Measurements from ENCODE around the gene TSPEAR.

The TSPEAR gene

DNA sequence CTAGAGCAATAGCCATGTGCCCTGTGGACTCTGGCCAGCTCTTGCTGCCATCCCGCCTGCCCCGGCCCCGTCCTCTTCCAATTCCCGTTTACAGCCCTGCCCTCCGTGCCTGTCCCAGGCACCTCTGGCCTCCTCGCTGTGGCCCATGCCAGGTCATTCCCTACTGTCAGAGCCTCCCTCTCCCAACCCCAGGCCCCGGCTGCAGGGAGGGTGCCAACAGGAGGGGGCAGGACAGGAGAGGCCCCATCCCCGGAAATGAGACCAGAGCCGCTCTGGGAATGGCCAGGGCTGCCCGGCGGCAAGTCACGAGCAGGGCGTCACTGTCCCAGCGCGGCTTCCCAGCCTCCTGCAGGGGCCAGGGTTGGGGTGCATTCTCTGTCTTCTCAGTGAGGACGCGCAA is 23.5 kb upstream of the TSPEAR start:
- ChIA-PET POLR2A (no interaction called here), CTCF (no interaction called here)
- no peak for TF ChIP-seq PKNOX1 (IDR thresholded peaks at IDR 0.05)
- TF ChIP-seq BHLHE40 (IDR thresholded peaks at IDR 0.05; ENCODE audit: borderline replicate concordance) = no peak
- TF ChIP-seq ZNF384 (IDR thresholded peaks at IDR 0.05) = no peak
- no peak for TF ChIP-seq L3MBTL2 (conservative IDR thresholded peaks at IDR 0.05)
- no peak for TF ChIP-seq TARDBP (IDR thresholded peaks at IDR 0.05)
- no peak for TF ChIP-seq HDGF (IDR thresholded peaks at IDR 0.05; ENCODE audit: borderline replicate concordance)
- no peak for TF ChIP-seq ELF4 (IDR thresholded peaks at IDR 0.05)
- no peak for DNase-seq (ENCODE audit: extremely low spot score)

DNA sequence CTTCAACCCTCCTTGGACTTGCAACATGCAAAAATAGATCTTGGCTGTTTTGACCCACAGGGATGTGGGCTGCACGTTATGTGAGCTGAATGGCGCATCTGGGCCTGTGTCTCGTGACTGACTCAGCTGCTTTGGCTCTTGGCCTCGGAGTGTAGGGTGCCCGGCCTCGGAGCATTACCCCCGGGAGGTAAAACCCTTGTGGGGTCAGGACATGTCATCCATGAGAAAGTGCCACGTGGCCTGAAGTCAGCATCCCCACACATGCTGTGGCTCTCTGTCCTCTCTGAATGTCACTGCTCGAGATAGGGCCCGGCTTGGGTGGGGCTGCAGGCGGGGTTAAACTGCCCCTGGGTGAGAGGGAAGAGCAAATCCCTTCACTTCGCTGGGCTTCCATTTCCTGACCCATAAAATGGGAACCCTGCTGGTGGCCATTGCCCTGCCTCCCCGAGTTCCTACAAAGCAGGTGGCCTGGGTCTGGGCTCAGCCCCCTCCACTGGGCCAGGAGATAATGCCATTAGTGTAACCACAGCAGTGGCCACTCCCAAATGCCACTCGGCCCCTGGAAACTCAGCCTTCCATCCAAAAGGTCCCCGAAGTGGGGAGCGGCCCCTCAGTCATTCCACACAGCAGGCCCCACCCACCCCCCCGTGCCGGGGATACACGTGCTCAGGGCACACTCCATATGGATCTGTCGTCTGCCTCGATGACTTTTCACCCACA is 22.8 kb upstream of the TSPEAR start:
- no peak for DNase-seq (ENCODE audit: extremely low spot score)
- TF ChIP-seq LEF1 (IDR thresholded peaks at IDR 0.05; ENCODE audit: borderline replicate concordance) = no peak
- no peak for TF ChIP-seq BHLHE40 (IDR thresholded peaks at IDR 0.05; ENCODE audit: borderline replicate concordance)
- TF ChIP-seq ARNT (IDR thresholded peaks at IDR 0.05) = no peak
- TF ChIP-seq HDGF (IDR thresholded peaks at IDR 0.05; ENCODE audit: borderline replicate concordance) = no peak
- no peak for TF ChIP-seq L3MBTL2 (conservative IDR thresholded peaks at IDR 0.05)
- no peak for TF ChIP-seq FOXM1 (IDR thresholded peaks at IDR 0.05; ENCODE audit: borderline replicate concordance)
- no peak for TF ChIP-seq ELF4 (IDR thresholded peaks at IDR 0.05)
- no peak for TF ChIP-seq FOXK2 (IDR thresholded peaks at IDR 0.05)
- no peak for TF ChIP-seq SP1 (IDR thresholded peaks at IDR 0.05)
- no peak for TF ChIP-seq CTBP1 (IDR thresholded peaks at IDR 0.05; ENCODE audit: borderline replicate concordance)
- no peak for TF ChIP-seq FOXA1 (IDR thresholded peaks at IDR 0.05)
- TF ChIP-seq TARDBP (IDR thresholded peaks at IDR 0.05) = no peak
- no peak for TF ChIP-seq NFRKB (IDR thresholded peaks at IDR 0.05)
- no peak for TF ChIP-seq PKNOX1 (IDR thresholded peaks at IDR 0.05)
- no peak for TF ChIP-seq ZNF384 (IDR thresholded peaks at IDR 0.05)
- TF ChIP-seq SUZ12 (IDR thresholded peaks at IDR 0.05) = no peak
- CTCF ChIA-PET = no interaction called here
- POLR2A ChIA-PET = no interaction called here

DNA sequence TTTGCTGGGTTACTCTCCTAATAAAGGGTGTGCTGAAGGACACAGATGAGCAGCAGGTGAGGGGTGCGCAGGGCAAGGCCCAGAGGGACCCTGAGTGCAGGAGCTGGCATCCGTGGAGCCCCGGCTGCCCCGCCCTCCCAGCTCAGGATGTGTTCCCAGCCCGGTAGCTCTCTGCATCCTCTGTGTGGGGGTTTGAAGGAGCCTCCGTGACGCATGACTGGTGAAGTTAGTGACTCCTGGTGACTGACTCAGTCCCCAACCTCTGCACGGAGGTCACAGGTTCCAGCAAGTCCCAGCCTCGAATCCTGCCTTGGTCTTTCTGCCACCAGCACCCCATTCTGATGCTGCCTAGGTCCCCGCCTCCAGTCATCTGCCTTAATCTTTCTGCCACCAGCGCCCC is 21.6 kb upstream of the TSPEAR start:
- ChIA-PET POLR2A (no interaction called here), CTCF (no interaction called here)
- TF ChIP-seq BHLHE40 (IDR thresholded peaks at IDR 0.05; ENCODE audit: borderline replicate concordance) (no peak), ZNF384 (IDR thresholded peaks at IDR 0.05) (no peak), SUZ12 (IDR thresholded peaks at IDR 0.05) (no peak), FOXK2 (IDR thresholded peaks at IDR 0.05) (no peak), CTBP1 (IDR thresholded peaks at IDR 0.05; ENCODE audit: borderline replicate concordance) (no peak), SP1 (IDR thresholded peaks at IDR 0.05) (no peak), LEF1 (IDR thresholded peaks at IDR 0.05; ENCODE audit: borderline replicate concordance) (no peak), ARNT (IDR thresholded peaks at IDR 0.05) (no peak), L3MBTL2 (conservative IDR thresholded peaks at IDR 0.05) (no peak), PKNOX1 (IDR thresholded peaks at IDR 0.05) (no peak), FOXA1 (IDR thresholded peaks at IDR 0.05) (no peak), TARDBP (IDR thresholded peaks at IDR 0.05) (no peak), NFRKB (IDR thresholded peaks at IDR 0.05) (no peak), HDGF (IDR thresholded peaks at IDR 0.05; ENCODE audit: borderline replicate concordance) (no peak), ELF4 (IDR thresholded peaks at IDR 0.05) (no peak), FOXM1 (IDR thresholded peaks at IDR 0.05; ENCODE audit: borderline replicate concordance) (no peak)
- no peak for DNase-seq (ENCODE audit: extremely low spot score)

GRCh38 chr21:44732263-44732662 is 20.9 kb upstream of the TSPEAR start:
- CTCF ChIA-PET = interaction anchor here (1.3 kb wide), 1 partner anchor 8 kb away, joined by 4 read pairs; no protein-coding TSS in a partner anchor
- POLR2A ChIA-PET = no interaction called here
- TF ChIP-seq TARDBP (IDR thresholded peaks at IDR 0.05) (no peak), CTBP1 (IDR thresholded peaks at IDR 0.05; ENCODE audit: borderline replicate concordance) (no peak), FOXM1 (IDR thresholded peaks at IDR 0.05; ENCODE audit: borderline replicate concordance) (no peak), LEF1 (IDR thresholded peaks at IDR 0.05; ENCODE audit: borderline replicate concordance) (no peak), ELF4 (IDR thresholded peaks at IDR 0.05) (no peak), FOXK2 (IDR thresholded peaks at IDR 0.05) (no peak), BHLHE40 (IDR thresholded peaks at IDR 0.05; ENCODE audit: borderline replicate concordance) (no peak), L3MBTL2 (conservative IDR thresholded peaks at IDR 0.05) (no peak), SP1 (IDR thresholded peaks at IDR 0.05) (no peak), HDGF (IDR thresholded peaks at IDR 0.05; ENCODE audit: borderline replicate concordance) (no peak), NFRKB (IDR thresholded peaks at IDR 0.05) (no peak), ARNT (IDR thresholded peaks at IDR 0.05) (no peak), FOXA1 (IDR thresholded peaks at IDR 0.05) (no peak), SUZ12 (IDR thresholded peaks at IDR 0.05) (no peak), ZNF384 (IDR thresholded peaks at IDR 0.05) (no peak), PKNOX1 (IDR thresholded peaks at IDR 0.05) (no peak)
- DNase-seq (ENCODE audit: extremely low spot score) = no peak

DNA sequence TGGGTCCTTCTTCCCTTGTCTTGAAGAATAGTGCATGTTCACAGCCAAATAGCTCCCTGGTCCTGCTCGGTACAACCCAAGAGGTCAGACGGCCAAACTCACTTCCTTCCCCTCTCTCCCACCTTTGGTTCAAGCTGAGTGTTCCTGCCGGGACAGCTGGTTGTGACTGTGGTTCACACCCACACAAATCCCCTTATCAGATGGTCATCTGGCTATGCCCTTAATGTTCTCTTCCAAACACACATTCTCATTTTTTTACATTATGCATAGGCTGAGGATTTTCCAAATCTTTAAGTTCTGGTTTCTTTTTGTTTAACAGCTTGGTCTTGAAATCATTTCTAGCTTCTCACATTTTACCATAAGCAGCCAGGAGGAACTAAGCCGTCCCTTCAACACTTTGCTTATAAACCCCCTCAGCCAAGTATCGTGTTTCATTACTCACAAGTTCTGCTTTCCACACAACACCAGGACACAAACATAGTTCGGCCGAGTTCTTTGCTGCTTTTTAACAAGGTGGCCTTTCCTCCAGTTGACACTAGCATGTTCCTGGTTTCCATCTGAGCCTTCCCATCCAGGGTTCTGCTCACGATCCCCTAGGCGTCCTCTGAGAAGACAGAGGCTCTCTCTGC is 19.7 kb upstream of the TSPEAR start:
- CTCF ChIA-PET = interaction anchor here (1.3 kb wide), 1 partner anchor 9 kb away, joined by 4 read pairs; no protein-coding TSS in a partner anchor
- DNase-seq (ENCODE audit: extremely low spot score) = no peak
- POLR2A ChIA-PET = no interaction called here
- no peak for TF ChIP-seq CTBP1 (IDR thresholded peaks at IDR 0.05; ENCODE audit: borderline replicate concordance)
- TF ChIP-seq SUZ12 (IDR thresholded peaks at IDR 0.05) = no peak
- no peak for TF ChIP-seq ARNT (IDR thresholded peaks at IDR 0.05)
- no peak for TF ChIP-seq TARDBP (IDR thresholded peaks at IDR 0.05)
- TF ChIP-seq FOXM1 (IDR thresholded peaks at IDR 0.05; ENCODE audit: borderline replicate concordance) = no peak
- TF ChIP-seq FOXK2 (IDR thresholded peaks at IDR 0.05) = no peak
- TF ChIP-seq LEF1 (IDR thresholded peaks at IDR 0.05; ENCODE audit: borderline replicate concordance) = no peak
- TF ChIP-seq BHLHE40 (IDR thresholded peaks at IDR 0.05; ENCODE audit: borderline replicate concordance) = no peak
- TF ChIP-seq NFRKB (IDR thresholded peaks at IDR 0.05) = no peak
- no peak for TF ChIP-seq L3MBTL2 (conservative IDR thresholded peaks at IDR 0.05)
- TF ChIP-seq FOXA1 (IDR thresholded peaks at IDR 0.05) = no peak

Measured in HEK293T (cell line).